Activated CD8-positive, alpha-beta memory T cell treated with anti-CD3 and anti-CD28 coated beads, Interleukin-2, amount 50 U/mL, for 4 hours (primary cell): ENCODE measurements around the gene PPP1R15B.

Experiments used
- DNase-seq: peaks from one replicate; pipeline ENCODE4 v3.0.0-alpha.2; 2020

Gene PPP1R15B

GRCh38 chr1:204411451-204412204, at the start of gene PPP1R15B:
Gene PPP1R15B (minus strand): TSS chr1:204411817. CDS start chr1:204411411, 406 bp downstream.
- peak; percentile 97 for DNase-seq

- DNase-seq, result no peak
Measured at GRCh38 chr1:204460346-204460745, 48.7 kb upstream of the PPP1R15B start.

GRCh38 chr1:204459706-204460105, 48.1 kb upstream of the PPP1R15B start:
- no peak for DNase-seq

GRCh38 chr1:204457666-204458065, 46.0 kb upstream of the PPP1R15B start:
- DNase-seq, result no peak

- DNase-seq, result no peak
Measured at GRCh38 chr1:204456826-204457442, 45.3 kb upstream of the PPP1R15B start.

GRCh38 chr1:204455831-204456145, 44.2 kb upstream of the PPP1R15B start:
- DNase-seq, result no peak

GRCh38 chr1:204455063-204455830, 43.6 kb upstream of the PPP1R15B start:
- DNase-seq, result no peak

GRCh38 chr1:204454476-204454875, 42.9 kb upstream of the PPP1R15B start:
- no peak for DNase-seq

- DNase-seq, result peak; percentile 77
Measured at GRCh38 chr1:204453141-204453772, 41.6 kb upstream of the PPP1R15B start.

- DNase-seq, result no peak
Measured at GRCh38 chr1:204451352-204452124, 39.9 kb upstream of the PPP1R15B start.

GRCh38 chr1:204450461-204451257, 39.0 kb upstream of the PPP1R15B start:
- no peak for DNase-seq

- no peak for DNase-seq
Measured at GRCh38 chr1:204449678-204450280, 38.2 kb upstream of the PPP1R15B start.

GRCh38 chr1:204448991-204449677, 37.5 kb upstream of the PPP1R15B start:
- DNase-seq, result no peak

GRCh38 chr1:204448344-204448964, 36.8 kb upstream of the PPP1R15B start:
- DNase-seq, result no peak

GRCh38 chr1:204447736-204448135, 36.1 kb upstream of the PPP1R15B start:
- DNase-seq, result no peak

GRCh38 chr1:204447190-204447589, 35.6 kb upstream of the PPP1R15B start:
- no peak for DNase-seq

- peak; percentile 80 for DNase-seq
Measured at GRCh38 chr1:204446413-204447111, 34.9 kb upstream of the PPP1R15B start.

GRCh38 chr1:204445860-204446412, 34.3 kb upstream of the PPP1R15B start:
- DNase-seq, result peak; percentile 44
